ENCODE measurements around the gene SOX18.

SOX18 gene

DNA sequence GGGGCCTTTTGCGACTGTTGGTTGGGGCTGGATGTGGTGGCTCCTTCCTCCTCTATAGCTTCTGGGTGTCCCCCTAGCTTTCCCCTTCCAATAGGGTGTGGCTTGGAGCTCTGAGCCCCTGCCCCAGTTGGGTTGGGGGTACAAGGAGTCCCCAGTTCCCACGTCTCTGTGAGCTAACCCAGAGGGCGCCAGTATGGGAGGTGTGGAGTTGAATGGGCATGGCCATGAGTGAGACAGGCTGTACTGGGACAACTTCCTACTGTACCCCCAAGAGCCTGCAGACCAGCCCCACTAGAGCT lies 12.3 kb downstream of the SOX18 start:
- DNase-seq, result no peak

DNA sequence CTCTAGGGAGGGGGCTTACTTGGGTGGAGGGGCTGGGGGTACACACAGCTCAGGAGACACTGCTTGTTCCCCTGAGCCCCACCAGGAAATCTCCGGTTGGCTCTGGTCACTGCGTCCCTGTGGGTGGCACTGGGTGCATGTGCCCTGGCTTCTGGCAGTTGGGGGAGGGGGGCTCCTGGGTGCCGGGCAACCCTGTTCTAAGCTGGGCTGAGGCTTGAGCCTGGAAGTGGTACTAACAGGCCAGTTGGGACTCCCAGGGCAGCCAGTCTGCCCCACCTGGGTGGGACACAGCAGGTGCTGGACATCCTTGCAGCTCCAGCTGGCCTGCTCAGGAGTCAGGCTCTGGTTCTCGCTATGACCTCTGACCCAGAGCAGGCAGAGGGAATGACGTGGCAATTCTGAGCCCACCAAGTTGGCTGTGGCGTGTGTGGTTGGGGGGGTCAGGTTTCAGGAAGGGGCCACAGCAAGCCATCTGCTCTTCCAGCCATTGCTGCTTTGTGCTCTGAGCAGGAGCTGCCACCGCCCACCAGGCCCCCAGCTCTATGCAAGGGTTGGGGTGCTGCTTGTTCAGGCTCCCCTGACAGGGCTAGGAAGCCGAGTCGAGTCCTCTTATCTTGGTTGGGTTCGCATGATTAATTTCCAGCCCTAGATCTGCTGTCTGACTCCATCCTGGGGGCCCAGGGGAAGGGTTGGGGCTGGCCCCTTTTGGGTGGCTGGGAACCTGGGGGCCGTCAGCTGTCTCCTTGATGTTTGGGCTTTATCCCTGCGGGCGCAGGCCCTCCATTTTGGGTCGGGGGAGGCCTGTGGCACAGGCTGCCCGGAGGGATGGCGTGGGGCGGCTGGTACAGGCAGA lies 12.9 kb downstream of the SOX18 start:
- no peak for DNase-seq

DNA sequence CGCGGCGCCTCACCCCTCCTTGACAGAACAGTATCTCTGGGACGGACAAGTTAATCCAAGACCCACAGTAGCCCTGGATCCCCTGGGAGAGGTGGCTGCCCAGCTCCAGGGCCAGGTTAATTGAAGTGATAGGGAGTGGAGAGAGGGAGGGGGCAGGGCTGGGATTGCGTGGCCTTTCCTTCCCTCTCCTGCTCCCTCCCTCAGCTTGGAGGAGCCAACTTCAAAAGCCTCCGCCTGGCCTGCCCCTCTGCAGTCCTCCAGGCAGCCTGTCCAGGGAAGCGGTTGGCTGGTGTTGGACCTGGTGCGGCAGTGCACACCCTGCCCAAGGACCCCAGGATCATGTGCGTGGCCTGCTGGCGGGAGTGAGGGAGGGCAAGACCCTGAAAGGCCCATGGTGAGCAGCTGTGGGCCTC lies 13.5 kb downstream of the SOX18 start, which contains the start of gene C20orf204:
C20orf204 (plus strand) TSS at position 250 of the 413 bp plus-strand sequence; CDS start at position 392, 142 bp downstream.
- no peak for DNase-seq

DNA sequence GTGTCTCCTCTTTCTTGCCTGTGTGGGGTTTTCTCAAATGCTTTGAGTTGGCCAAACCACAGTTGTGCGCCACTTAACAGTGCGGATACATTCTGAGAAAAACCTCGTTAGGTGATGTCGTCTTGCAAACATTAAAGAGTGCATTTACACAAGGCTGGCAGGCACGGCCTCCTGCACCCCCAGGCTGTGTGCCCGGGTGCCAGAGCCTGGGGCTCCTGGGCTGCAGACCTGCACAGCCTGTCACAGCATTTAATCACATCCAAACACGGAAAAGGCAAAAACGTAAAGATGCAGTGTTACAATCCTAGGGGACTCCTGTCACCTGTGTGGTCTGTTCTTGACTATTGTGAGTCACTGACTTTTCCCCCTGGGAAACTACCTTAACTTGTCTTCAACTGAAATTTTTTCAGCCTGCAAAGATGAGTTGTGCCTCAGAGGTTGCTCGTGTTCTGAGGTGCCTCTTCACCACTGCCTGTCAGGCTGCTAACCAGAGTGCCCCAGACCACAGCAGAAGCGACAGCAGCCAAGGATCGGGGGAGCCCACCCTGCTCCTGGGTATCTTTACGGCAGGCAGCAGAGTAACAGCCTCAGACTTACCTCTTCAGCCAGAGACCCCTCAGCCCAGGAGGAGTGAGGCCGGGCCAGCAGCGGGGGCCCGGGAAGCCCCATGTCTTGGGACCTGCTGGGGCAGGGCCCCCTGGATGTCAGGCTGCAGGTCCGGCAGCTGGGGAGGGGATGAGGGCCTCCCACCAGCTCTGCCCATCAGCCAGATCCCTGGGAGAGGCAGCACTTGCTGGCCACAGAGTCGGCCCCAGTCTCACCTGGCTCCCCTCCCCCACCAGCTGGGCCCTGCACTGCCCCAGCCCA lies 14.1 kb downstream of the SOX18 start:
- DNase-seq, result no peak

DNA sequence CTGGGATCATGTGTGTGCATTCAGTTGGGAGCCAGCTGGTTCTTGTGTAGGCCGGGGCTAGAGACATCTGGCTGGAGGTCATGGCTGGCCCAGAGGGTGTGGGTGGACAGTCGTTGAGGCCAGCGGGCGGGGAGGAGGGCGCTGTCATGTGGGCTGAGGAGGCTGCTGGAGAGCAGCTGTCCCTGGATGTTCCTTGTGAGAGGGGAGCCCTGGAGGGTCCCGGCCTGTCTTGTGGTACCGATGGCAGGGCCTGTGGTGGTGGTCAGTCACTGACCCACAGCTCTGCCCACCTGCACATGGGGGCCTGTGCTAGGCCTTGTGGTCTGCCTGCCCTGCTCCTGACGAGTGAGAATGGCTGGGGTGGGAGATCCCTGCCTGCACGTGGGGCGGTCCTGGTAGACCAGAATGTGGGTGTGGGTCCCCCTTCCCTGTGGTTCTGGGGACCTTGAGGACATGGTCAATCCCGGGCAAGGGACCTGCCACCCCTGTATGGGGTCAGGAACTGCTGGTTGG lies 15.4 kb downstream of the SOX18 start:
- no peak for DNase-seq

DNA sequence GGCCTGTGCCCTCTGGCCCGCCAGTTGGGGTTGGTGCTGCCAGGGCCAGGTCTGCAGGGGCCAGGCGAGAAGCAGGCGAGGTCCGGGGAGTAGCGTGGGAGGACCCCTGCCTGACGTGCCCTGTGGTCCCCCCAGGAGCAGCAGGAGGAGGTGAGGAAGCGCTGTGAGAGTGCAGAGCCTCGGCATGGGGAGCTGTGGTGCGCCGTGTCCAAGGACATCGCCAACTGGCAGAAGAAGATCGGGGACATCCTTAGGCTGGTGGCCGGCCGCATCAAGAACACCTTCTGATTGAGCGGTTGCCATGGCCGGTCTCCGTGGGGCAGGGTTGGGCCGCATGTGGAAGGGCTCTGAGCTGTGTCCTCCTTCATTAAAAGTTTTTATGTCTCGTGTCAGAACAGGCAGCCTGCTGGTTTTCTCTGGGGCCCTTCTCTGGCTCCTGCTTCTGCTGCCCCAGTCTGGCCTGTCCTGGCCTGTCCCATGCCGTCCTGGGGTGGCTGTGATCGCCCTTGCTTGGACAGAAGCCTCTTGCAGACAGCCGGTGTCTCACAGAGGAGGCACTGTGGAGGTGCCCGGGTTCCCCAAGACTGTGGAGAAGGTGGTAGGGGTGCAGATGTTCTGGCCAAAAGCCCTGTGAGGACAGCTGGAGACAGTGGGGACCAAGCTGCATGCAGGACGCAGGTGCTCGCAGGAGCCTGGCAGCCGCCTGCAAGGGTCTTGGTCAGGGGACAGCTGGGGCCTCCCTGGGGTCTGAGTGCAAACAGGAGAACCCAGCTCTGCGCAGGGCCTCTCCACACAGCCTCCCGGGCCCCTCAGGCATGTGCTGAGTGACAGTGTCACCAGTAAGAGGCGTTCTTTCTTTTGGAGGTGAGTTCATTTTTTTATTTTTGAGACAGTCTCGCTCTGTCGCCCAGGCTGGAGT lies 16.5 kb downstream of the SOX18 start:
- no peak for DNase-seq

DNA sequence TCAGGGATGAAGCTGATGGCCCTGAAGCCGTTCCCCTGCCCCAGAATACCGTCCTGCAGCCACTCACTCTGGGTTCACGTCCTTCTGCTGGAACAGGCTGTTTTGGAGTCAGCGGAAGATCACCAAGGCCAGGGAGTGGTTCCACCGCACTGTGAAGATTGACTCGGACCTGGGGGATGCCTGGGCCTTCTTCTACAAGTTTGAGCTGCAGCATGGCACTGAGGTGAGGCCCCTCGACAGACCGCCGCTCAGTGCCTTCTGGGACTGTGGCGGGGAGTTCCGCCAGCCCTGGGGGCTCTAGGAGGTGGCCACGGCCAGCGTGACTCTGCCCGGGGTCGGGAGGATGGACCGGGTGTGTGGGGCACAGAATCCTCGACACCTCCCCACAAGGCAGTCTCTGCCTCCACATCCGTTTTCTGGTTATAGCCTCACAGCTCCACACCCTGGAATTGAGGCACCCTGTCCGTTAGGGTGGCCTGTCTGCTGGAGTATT lies 17.6 kb downstream of the SOX18 start:
- DNase-seq, result no peak

DNA sequence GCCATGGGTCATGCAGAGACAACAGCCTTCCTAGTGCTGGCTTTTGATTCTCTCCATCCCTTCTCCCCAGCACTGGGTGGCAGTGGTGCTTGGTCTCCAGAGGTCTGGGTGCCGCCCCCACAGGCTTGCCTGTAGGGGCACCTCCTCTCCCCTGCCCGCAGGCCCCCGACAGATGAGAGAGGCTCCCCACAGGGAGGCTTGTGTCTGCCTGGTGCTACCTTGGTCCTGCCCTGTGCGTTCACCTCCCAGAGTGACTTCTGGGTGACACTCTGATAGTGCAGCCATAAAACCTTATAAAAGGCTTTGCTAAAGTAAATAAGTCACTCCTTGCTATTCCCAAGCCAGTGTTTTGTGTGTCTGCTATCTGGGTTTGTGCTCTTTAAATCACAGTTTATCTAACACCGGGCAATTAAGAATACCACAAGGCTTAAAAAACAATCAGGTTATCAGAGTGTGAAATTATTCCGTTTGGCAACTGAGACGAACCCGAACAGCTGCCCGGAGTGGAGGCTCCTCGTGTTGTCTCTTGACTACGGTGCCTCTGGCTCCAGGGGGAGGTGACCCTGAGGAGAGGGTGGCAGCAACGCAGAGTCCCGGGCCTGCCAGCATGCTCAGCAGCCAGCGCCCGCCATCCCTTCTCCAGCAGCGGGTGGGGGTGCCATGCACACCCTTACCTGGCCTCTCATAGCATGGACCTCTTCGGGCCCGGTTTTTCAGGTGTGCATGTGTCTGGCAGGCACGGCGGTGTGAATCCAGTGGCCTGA lies 18.9 kb downstream of the SOX18 start:
- DNase-seq, result no peak

DNA sequence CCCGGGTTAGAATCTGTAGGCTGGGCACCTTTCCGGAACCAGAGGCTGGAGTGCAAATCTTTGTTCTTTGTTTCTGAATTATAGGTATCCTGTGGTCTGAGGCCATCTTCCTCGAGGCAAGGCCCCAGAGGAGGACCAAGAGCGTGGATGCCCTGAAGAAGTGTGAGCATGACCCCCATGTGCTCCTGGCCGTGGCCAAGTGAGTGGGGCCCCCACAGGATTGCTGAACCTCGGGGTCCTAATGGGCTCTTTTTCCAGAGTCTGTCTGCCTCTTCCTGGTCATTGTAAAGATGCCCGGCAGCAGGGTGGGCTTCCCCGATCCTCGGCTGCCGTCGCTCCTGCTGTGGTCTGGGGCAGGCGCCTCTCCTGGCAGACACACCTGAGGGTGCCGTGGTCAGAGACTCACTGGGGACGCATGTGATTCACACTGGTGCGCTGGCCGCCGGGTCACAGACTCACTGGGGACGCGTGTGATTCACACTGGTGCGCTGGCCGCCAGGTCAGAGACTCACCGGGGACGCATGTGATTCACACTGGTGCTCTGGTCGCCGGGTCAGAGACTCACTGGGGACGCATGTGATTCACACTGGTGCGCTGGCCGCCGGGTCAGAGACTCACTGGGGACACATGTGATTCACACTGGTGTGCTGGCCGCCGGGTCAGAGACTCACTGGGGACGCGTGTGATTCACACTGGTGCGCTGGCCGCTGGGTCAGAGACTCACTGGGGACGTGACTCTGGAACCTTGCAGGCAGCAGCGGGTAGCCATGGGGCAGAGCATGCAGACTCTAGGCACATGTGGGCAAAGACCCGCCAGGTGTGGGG lies 19.9 kb downstream of the SOX18 start:
- no peak for DNase-seq

DNA sequence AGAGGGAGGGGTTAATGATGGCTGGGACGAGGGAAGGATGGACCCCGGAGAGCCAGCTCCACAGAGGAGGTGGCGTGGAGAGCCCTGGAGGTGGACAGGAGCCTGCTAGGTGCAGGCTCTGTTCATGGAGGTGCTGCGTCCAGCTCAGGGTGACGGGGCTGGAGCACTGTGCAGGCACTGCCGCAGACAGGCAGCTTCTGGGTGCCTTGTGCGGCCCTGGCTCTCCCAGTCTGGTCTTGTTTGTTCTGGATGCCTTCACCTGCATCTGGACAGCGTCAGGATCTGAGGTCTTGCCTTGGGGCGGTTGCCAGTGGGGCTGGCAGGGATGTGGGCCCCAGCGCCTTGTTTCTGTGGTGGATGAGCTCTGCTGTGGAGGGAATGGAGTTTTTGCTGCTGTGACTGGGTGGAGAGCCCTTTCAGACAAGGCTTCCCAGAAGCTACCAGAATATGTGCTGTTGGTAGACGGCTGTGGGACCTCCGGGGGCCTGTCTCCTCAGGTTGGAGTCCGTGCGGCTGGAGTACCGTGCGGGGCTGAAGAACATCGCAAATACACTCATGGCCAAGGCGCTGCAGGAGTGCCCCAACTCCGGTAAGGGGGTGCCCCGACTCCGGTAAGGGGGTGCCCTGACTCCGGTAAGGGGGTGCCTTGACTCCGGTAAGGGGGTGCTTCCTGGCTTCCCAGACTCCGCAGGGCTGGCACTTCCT lies 21.3 kb downstream of the SOX18 start:
- DNase-seq, result no peak

DNA sequence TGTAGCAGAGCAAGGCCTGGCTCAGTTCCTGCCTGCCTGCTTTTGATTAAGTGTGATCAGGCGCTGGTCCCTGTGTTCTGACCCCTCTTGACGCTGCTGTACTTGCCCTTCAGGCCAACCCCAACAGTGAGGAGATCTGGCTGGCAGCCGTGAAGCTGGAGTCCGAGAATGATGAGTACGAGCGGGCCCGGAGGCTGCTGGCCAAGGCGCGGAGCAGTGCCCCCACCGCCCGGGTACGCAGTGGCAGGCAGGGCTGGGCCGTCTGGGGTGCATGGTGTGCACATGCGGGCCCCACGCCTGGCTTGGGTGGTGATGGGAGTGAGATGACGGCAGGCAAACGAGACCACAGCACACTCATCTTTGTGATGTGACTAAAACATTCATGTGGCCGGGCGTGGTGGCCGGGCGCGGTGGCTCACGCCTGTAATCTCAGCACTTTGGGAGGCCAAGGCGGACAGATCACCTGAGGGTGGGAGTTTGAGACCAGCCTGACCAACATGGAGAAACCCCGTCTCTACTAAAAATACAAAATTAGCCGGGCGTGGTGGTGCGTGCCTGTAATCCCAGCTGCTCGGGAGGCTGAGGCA lies 23.5 kb downstream of the SOX18 start:
- no peak for DNase-seq

DNA sequence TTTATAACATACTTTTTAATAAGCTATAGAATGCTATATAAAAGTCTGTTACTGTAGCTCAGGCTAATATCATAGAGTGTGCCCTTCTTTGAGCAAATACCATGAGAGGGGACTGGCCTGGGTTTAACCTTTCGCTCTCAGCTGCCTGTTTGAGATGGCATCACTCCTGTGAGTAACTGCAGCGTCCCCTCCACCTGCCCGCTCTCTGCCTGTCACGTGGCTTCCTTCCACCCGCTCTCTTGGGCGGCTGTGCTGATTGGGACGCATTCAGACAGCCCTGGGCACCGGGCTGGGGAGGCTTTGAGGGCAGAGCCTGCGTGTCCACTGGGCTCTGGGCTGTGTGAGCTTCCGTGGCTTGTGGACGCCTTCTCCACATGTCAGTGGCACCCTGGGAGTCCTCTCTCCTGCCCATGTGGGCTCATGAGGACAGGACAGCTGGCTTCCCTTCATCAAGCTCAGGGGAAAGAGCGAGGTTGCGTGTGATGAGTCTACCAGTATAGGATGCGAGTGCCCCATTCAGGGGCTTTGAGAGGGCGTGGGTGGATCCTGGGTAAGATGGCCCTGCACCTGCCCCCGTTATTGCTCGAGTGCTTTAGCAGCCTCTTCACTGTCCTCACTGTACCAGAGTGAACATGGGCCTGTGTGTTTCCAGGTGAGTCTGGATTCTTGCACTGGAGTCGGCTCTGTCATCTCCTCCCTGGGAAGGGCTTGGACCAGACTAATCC lies 24.2 kb downstream of the SOX18 start:
- no peak for DNase-seq

DNA sequence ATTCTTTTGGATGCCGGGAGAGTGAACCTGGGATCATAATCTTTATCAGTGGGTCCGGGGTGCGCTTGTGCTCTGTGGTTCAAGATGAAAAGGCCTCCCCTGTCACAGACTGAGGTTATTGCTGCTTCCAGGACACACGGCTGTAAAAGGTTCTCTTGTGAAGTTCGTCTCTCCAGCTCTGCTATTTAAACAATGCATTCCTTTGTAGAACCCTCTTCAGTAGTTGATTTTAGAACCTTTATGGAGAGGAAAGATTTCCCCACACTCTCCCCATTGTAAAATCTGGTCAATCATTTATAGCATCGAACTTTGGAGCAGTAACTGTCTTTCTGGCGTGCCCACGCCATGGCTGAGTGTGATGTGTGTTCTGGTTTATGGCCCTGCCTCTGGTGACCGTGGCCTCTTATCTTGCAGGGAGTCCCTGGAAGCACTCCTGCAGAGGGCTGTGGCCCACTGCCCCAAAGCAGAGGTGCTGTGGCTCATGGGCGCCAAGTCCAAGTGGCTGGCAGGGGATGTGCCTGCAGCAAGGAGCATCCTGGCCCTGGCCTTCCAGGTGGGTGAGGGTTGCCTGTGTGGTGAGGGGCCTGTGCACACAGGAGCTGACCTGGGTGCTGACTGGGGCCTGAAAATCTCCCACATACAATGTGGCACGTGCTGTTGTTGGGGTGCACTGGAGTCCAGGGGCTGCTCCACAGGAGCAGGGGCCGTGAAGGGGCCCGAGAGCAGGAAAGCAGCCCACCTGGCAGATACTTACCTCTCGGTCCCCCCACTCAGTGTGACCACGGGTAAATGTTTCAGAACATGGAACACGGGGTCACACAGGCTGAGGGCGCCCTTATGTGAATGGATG lies 25.1 kb downstream of the SOX18 start:
- no peak for DNase-seq

DNA sequence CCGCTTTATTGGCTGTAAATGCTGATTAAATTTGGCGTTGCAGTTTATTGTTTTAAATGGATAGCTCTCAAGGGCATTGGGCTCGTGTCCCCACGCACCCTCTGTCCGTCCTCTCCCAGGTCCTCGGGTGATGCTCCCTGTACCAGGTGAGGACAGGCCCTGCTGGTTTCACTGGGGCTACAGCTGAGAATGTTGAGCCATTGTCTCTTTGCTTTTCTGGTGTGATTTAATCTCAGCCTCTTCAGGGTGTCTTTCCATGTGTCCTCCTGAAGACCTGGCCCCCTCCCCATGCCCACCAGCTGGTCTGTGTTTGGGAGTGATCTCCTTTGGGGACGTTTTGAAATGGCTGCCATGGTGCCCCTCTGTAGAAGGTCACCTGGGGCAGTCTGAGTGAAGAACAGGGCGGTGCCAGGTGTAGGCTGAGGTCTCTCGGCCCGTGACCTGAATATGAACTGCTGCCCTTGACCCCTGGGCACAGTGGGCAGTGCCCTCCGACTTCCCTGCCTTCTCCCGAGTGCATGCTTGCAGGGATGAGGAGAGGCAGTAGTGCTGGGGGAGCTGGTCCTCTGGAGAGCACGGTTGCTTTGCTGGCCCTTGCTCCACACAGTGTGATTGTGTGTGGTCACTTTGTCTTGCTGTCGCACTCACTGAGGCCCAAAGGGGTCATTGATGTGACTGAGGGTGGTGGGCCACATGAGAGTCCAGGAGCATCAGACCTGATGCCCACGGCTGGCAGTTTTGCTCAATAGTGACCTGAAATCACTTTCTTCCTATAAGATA lies 25.9 kb downstream of the SOX18 start:
- DNase-seq, result no peak

DNA sequence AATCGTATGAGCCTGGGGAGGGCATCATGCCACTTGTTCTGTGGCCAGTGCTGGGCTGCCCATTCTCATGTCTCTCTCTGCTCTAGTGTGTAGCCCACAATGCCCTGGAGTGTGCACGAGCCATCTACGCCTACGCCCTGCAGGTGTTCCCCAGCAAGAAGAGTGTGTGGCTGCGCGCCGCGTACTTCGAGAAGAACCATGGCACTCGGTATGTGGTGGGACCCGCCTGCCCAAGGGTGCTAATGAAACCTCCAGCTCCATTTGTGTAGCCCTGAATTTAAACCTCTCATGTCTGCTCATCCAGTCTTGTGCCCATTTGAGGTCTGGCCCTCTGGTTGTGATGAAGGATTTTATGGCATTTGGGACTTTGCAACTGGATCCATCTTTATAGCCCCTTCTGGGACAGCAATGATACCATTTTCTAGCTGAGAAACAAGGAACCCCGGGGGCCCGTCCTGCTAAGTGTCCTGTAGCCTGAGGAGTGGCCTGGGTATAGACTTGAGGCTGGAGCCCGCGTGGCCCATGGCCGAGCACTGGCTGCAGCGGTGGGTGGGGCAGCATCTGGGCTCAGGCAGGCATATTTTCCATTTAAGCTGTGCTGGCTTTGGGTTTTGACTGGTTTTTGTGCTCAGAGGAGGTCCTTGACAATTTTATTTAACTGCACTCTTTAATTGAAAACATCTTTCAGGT lies 26.6 kb downstream of the SOX18 start:
- DNase-seq, result no peak

DNA sequence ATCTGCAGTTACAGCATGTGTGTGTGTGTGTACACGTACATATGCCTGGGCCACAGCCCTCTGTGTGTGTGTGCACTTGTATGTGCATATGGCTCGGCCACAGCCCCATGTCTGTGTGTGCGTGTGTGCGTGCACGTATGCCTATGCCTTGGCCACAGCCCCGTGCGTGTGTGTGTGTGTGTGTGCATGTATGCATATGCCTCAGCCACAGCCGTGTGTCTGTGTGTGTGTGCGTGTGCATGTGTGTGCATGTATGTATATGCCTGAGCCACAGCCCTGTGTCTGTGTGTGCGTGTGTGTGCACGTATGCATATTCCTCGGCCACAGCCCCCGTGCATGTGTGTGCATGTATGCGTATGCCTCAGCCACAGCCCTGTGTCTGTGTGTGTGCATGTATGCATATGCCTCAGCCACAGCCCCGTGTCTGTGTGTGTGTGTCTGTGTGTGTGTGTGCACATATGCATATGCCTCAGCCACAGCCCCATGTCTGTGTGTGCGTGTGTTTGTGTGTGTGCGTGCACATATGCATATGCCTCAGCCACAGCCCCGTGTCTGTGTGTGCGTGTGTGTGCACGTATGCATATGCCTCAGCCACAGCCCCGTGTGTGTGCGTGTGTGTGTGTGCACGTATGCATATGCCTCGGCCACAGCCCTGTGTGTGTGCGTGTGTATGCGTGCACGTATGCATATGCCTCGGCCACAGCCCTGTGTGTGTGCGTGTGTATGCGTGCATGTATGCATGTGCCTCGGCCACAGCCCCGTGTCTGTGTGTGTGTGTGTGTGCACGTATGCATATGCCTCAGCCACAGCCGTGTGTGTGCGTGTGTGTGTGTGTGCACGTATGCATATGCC lies 28.1 kb downstream of the SOX18 start:
- no peak for DNase-seq
